ENCODE results near the gene LIPC. TPM values are rescaled to one million over a fixed set of nuclear protein-coding genes. Genes with fewer than 3 reads are reported as not detected.

The LIPC gene
- total and polyA plus RNA-seq, 12 donors = 0.22 to 1.3 (median 0.42) TPM; not detected in 1

DNA sequence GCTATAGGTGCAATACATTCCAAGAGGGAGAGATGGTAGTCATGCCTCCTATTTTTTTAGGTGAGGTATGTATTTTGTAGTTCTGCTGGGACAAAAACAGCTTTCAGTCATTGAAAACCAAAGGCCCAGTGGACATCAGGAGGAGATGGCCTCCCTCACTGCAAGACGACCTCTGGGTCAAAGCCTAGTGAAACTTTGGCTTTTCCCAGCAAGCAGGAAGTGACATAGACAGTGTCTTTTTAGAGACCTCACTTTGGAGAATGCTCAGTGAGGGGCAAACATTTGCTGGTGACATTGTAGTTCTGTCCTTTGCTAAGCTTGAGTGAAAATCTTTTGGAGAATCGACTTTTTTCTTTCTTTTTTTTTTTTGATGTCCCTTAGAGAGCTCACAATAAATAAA is 27.3 kb downstream of the LIPC start:
- 26 to 35% methylated on average over 2 of the region's 2 CpGs for WGBS, 2 donors
- H3K9me3 ChIP-seq = no peaks in the 10 kb centered on the region
- peaks cover 15 to 61% (median 41%) of the 10 kb centered on the region in 9 donors for H3K4me1 ChIP-seq
- H3K27me3 ChIP-seq = no peaks in the 10 kb centered on the region
- H3K36me3 ChIP-seq = no peaks in the 10 kb centered on the region
- intact Hi-C loops (cut with DNase I) = loop anchor here in 1 of 10 donors (2.0 kb wide), 1 partner anchor 18 kb away; no protein-coding TSS in a partner anchor
- H3K4me3 ChIP-seq = no peak overlapping the region
- TF ChIP-seq, protein P1, sequence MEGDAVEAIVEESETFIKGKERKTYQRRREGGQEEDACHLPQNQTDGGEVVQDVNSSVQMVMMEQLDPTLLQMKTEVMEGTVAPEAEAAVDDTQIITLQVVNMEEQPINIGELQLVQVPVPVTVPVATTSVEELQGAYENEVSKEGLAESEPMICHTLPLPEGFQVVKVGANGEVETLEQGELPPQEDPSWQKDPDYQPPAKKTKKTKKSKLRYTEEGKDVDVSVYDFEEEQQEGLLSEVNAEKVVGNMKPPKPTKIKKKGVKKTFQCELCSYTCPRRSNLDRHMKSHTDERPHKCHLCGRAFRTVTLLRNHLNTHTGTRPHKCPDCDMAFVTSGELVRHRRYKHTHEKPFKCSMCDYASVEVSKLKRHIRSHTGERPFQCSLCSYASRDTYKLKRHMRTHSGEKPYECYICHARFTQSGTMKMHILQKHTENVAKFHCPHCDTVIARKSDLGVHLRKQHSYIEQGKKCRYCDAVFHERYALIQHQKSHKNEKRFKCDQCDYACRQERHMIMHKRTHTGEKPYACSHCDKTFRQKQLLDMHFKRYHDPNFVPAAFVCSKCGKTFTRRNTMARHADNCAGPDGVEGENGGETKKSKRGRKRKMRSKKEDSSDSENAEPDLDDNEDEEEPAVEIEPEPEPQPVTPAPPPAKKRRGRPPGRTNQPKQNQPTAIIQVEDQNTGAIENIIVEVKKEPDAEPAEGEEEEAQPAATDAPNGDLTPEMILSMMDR (IDR thresholded peaks at IDR 0.05) = no peak
- H3K27ac ChIP-seq = peak overlapping the region; percentile 47 to 86 (median 74)
- peak in 6 of 8 donors; percentile 26 to 70 (median 64) for ATAC-seq
- no peak for DNase-seq

DNA sequence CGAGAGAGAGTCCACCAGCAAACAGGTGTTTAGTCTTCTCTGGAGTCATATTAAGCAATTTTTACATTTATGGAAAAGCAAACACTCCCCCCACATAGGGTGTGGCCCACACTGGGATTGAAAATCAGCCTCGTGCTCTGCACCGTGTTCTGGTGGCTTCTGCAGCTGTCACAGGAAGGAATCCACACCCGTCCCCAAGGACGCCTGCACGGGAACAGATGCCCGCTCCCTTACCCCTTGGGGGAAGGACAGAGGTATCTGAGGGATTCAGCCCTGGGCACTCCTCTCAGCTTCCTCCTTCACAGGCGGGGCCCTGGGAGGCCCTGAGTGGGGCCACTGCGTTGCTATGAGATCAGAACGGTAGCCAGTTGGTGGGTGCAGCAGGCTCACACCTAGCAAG is 27.8 kb downstream of the LIPC start:
- H3K9me3 ChIP-seq = no peaks in the 10 kb centered on the region
- H3K27ac ChIP-seq = peak overlapping the region; percentile 33 to 86 (median 74)
- no peaks in the 10 kb centered on the region for H3K27me3 ChIP-seq
- peak; percentile 56 to 63 for DNase-seq
- no peak overlapping the region for H3K4me3 ChIP-seq
- intact Hi-C loops (cut with DNase I) = loop anchor here in 1 of 10 donors (2.0 kb wide), 1 partner anchor 19 kb away; no protein-coding TSS in a partner anchor
- TF ChIP-seq, protein P1 (IDR thresholded peaks at IDR 0.05) = no peak
- WGBS, 2 donors = 51 to 74% methylated on average over 10 of the region's 10 CpGs
- H3K36me3 ChIP-seq = no peaks in the 10 kb centered on the region
- peaks cover 15 to 56% (median 36%) of the 10 kb centered on the region in 9 donors for H3K4me1 ChIP-seq
- ATAC-seq = peak; percentile 60 to 91 (median 83)

DNA sequence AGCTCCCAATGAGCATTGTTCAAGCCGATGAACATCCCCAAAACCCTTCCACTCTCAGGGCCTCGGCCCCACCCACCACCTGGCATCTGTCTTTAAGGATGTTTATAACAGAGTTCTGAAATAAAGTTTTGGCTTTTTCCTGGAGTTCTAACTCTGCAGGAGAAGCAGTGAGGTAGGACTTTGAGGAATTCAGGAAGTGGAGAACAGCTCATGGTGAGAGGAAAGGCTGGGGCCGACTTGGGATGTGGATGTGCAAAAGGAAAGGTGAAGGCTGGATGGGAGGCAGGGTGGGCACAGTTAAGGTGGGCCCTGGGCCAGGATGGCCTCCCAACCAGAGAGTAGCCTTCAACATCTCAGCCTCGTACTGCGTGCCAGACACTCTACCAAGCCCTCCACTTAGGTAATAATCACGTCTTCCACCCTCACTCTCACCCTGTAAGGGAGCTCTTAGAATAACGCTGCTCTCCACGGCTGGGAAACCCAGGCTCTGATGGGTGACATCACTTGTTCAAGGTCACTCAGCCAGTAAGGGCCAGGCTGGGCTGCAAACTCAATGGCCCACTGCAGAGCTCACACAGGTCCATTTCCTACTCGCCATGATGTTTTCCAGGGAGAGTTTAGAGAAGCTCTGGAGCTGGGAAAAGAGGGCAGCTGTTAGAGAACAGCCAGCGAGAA is 28.5 kb downstream of the LIPC start:
- TF ChIP-seq, protein P1 (IDR thresholded peaks at IDR 0.05) = no peak
- Histone ChIP-seq H3K27me3 (no peaks in the 10 kb centered on the region), H3K4me3 (no peak overlapping the region), H3K4me1 (peaks cover 15 to 49% (median 32%) of the 10 kb centered on the region in 9 donors), H3K9me3 (no peaks in the 10 kb centered on the region), H3K36me3 (no peaks in the 10 kb centered on the region), H3K27ac (peak overlapping the region; percentile 33 to 86 (median 74))
- no peak for DNase-seq
- peak in 4 of 8 donors; percentile 2 to 6 (median 4) for ATAC-seq
- 81 to 83% methylated on average over 10 of the region's 10 CpGs for WGBS, 2 donors
- intact Hi-C loops (cut with DNase I) = no loop called here

DNA sequence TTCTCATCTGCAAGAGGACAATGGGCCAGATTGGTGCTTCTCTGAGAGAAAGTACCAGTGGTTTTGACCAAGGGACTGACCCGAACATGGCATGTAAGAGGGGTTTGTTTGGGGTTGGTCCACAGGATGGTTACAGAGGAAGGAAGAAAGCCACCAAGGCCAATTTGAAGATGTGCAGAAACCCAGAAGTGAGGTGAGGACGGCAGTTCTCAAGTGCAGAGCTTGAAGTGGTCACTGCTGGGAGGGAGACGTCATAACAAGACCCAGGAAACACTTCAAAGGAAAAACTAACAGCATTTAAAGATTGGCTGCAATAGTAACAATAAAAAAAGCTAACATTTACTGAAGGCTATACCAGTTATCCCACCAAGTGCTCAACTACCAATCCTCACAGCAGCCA is 29.1 kb downstream of the LIPC start:
- no peak for ATAC-seq
- WGBS, 2 donors = 90 to 96% methylated on average over 3 of the region's 3 CpGs

More for the DNA sequence above, 29.1 kb downstream of the LIPC start:
- DNase-seq = no peak
- H3K4me3 ChIP-seq = no peak overlapping the region
- H3K9me3 ChIP-seq = no peaks in the 10 kb centered on the region
- TF ChIP-seq, protein P1 (IDR thresholded peaks at IDR 0.05) = no peak
- no peaks in the 10 kb centered on the region for H3K27me3 ChIP-seq
- peak overlapping the region in 1 of 10 donors; percentile 71 for H3K27ac ChIP-seq
- no peaks in the 10 kb centered on the region for H3K36me3 ChIP-seq
- intact Hi-C loops (cut with DNase I) = no loop called here
- H3K4me1 ChIP-seq = peaks cover 15 to 46% (median 32%) of the 10 kb centered on the region in 9 donors

All from heart right ventricle (tissue), 16 donors.